Endothelial cell of umbilical vein (primary cell): ENCODE data around the gene ARHGEF1. TPM values are rescaled to one million over a fixed set of nuclear protein-coding genes. Genes with fewer than 3 reads are reported as not detected.

Source experiments
- BruUV-seq: library from RNA; stranded (reverse); fragments of 400-500 nt; replicated peaks from 2 replicates; lab custom pipeline; 2021; lab: Mats Ljungman, UMichigan
- CTCF ChIA-PET: fragments of 300-600, 350-600 bp; sonication (Branson Sonifier 250); formaldehyde crosslinking; loops from one replicate; lab custom pipeline; 2021; ENCODE audit warnings: antibody characterized with exemption, inconsistent platforms; lab: Charles Lee
- POLR2A ChIA-PET: fragments of 300-600, 350-600 bp; sonication (Branson Sonifier 250); formaldehyde crosslinking; loops from one replicate; lab custom pipeline; 2021; ENCODE audit warnings: antibody characterized with exemption, inconsistent platforms; lab: Charles Lee
- DNase-seq: peaks from one replicate; pipeline ENCODE4 v3.0.0-alpha.2; 2011; ENCODE audit warnings: low read depth, low spot score
- FAIRE-seq: peaks from 2 replicates; lab custom pipeline; 2011; peaks lifted over from hg19 to GRCh38; lab: Jason Lieb, UNC
- H2AFZ ChIP-seq: 2 replicates; pipeline ENCODE4 v1.6.0; 2012; ENCODE audit warnings: low read depth, low read length, control low read depth, inconsistent platforms
- H3K27ac ChIP-seq: 2 replicates; pipeline ENCODE4 v1.5.1; 2011; ENCODE audit warnings: low read depth, mild to moderate bottlenecking, control low read depth, low read length, moderate library complexity; ENCODE audit not compliant: insufficient read depth
- H3K27me3 ChIP-seq, 2 experiments: 2 replicates each; pipeline versions ENCODE4 v1.6.0 to v1.6.1; 2011; ENCODE audit warnings: low read length in 2 of 2, mixed read lengths in 1 of 2; ENCODE audit not compliant: control insufficient read depth in 2 of 2, insufficient read depth in 2 of 2
- H3K36me3 ChIP-seq, 2 experiments: 2 replicates in 1 of 2; 3 replicates in 1 of 2; pipeline ENCODE4 v1.5.1; 2011; ENCODE audit warnings: low read length in 2 of 2, mild to moderate bottlenecking in 1 of 2, moderate library complexity in 1 of 2; ENCODE audit not compliant: control insufficient read depth in 2 of 2, insufficient read depth in 2 of 2; ENCODE audit errors: extremely low read depth in 1 of 2
- H3K4me1 ChIP-seq: 3 replicates; pipeline ENCODE4 v1.5.1; 2011; ENCODE audit warnings: mild to moderate bottlenecking, low read length; ENCODE audit not compliant: control insufficient read depth, insufficient read depth; ENCODE audit errors: extremely low read depth
- H3K4me2 ChIP-seq: 2 replicates; pipeline ENCODE4 v1.6.1; 2011; ENCODE audit warnings: low read length, control low read depth, mixed read lengths; ENCODE audit not compliant: insufficient read depth
- H3K4me3 ChIP-seq, 3 experiments: fragments of 200-600 bp in 1 of 3; sonication (generic), shearing (Covaris generic) in 1 of 3; replicated peaks in 1 of 3; 2 replicates each; pipeline ENCODE4 v1.5.1; 2011 to 2016; ENCODE audit warnings: control low read depth in 3 of 3, low read length in 3 of 3, mild to moderate bottlenecking in 2 of 3, inconsistent platforms in 1 of 3, low read depth in 1 of 3, moderate library complexity in 1 of 3; ENCODE audit not compliant: insufficient read depth in 1 of 3
- H3K79me2 ChIP-seq: 2 replicates; pipeline ENCODE4 v1.6.0; 2012; ENCODE audit warnings: low read length, inconsistent platforms; ENCODE audit not compliant: control insufficient read depth, insufficient read depth
- H3K9ac ChIP-seq: replicated peaks from 2 replicates; pipeline ENCODE3; 2011; ENCODE audit warnings: low read length, control low read depth; ENCODE audit not compliant: insufficient read depth; ENCODE audit errors: extremely low read depth
- H3K9me1 ChIP-seq: replicated peaks from 3 replicates; pipeline ENCODE4 v1.6.0; 2011; ENCODE audit warnings: mild to moderate bottlenecking, low read length; ENCODE audit not compliant: control insufficient read depth, insufficient read depth; ENCODE audit errors: extremely low read depth
- H3K9me3 ChIP-seq: replicated peaks from 2 replicates; pipeline ENCODE4 v1.5.1; 2012; ENCODE audit warnings: low read length, inconsistent platforms; ENCODE audit not compliant: control insufficient read depth, insufficient read depth
- H4K20me1 ChIP-seq: replicated peaks from 2 replicates; pipeline ENCODE3; 2011; ENCODE audit warnings: mild to moderate bottlenecking, low read length; ENCODE audit not compliant: control insufficient read depth, insufficient read depth; ENCODE audit errors: extremely low read depth
- CTCF ChIP-seq, 2 donors: IDR thresholded peaks; 1 replicate in 1 of 2; 2 replicates in 1 of 2; pipeline ENCODE4 v1.5.1; 2011; ENCODE audit warnings: low read length in 2 of 2, mild to moderate bottlenecking in 2 of 2, moderate library complexity in 2 of 2, control low read depth in 1 of 2, inconsistent platforms in 1 of 2, low read depth in 1 of 2; ENCODE audit not compliant: insufficient read depth in 1 of 2; ENCODE audit errors: extremely low read depth in 1 of 2
- EZH2 ChIP-seq: IDR thresholded peaks from 2 replicates; pipeline ENCODE4 v1.6.1; 2012; ENCODE audit warnings: borderline replicate concordance, low read depth, mild to moderate bottlenecking, moderate library complexity, low read length, inconsistent platforms; ENCODE audit not compliant: severe bottlenecking
- FOS ChIP-seq: IDR thresholded peaks from 2 replicates; pipeline ENCODE4 v1.6.1; 2011; ENCODE audit warnings: mild to moderate bottlenecking, low read length, moderate library complexity, borderline replicate concordance; ENCODE audit not compliant: insufficient read depth
- GATA2 ChIP-seq: IDR thresholded peaks from 2 replicates; pipeline ENCODE4 v1.7.0; 2011; ENCODE audit warnings: low read depth, mild to moderate bottlenecking, moderate library complexity, mixed read lengths, low read length; ENCODE audit not compliant: insufficient read length, insufficient read depth
- JUN ChIP-seq: IDR thresholded peaks from 2 replicates; pipeline ENCODE4 v1.6.1; 2011; ENCODE audit warnings: borderline replicate concordance, low read depth; ENCODE audit not compliant: insufficient read length, insufficient read depth
- MAX ChIP-seq: IDR thresholded peaks from 2 replicates; pipeline ENCODE4 v1.6.1; 2011; ENCODE audit not compliant: insufficient read depth, insufficient read length
- MYC ChIP-seq: IDR thresholded peaks from one replicate; pipeline ENCODE4 v1.6.1; 2011; ENCODE audit warnings: mild to moderate bottlenecking, low read depth, low read length
- POLR2A ChIP-seq: IDR thresholded peaks from 2 replicates; pipeline ENCODE4 v1.6.1; 2012; ENCODE audit warnings: low read depth, mild to moderate bottlenecking, control low read depth, low read length
- POLR2AphosphoS5 ChIP-seq: IDR thresholded peaks from 2 replicates; pipeline ENCODE4 v1.6.1; 2012; ENCODE audit warnings: low read depth, mild to moderate bottlenecking, control low read depth, low read length, moderate library complexity; ENCODE audit not compliant: insufficient read depth
- dilution Hi-C: fragments of 300-500 bp; cut with MboI; formaldehyde crosslinking; loops from one replicate; pipeline ENCODE4 v1.15.0; 2019; ENCODE audit warnings: low sequenced_read_pairs; ENCODE audit not compliant: extremely low pct_ligation_motif_present
- intact Hi-C: fragments of 100-400 bp; cut with micrococcal nuclease; formaldehyde crosslinking; loops from one replicate; pipeline ENCODE4 v1.10.0; 2022
- polyA plus RNA-seq, 4 experiments: library from polyadenylated mRNA; depleted of rRNA in 3 of 4; stranded (reverse) in 3 of 4; unstranded in 1 of 4; fragments of >200 nt; gene quantifications; 2 replicates each; pipeline versions ENCODE4 v1.2.1 to v1.2.3, GENCODE V29; 2011 to 2012; ENCODE audit warnings: missing spikeins in 1 of 4
- total RNA-seq: library from RNA; stranded (reverse); gene quantifications from 2 replicates; pipeline ENCODE4 v1.2.3, GENCODE V29; 2021

Gene ARHGEF1
- total and polyA plus RNA-seq, 2 donors (not counting 3 experiments of a cell fraction or from before 2014, with no cell fraction given) = 65.4 to 123 TPM

GRCh38 chr19:41930322-41930722 is 47.3 kb downstream of the ARHGEF1 start:
- dilution Hi-C loops (no loop called here), intact Hi-C loops (no loop called here)
- H3K27ac ChIP-seq = no peak overlapping the region
- no peak overlapping the region for H2AFZ ChIP-seq
- no peaks in the 10 kb centered on the region for H3K9me1 ChIP-seq
- H3K4me3 ChIP-seq = no peak overlapping the region
- BruUV-seq = no TSS peak
- no peaks in the 10 kb centered on the region for H3K36me3 ChIP-seq
- H4K20me1 ChIP-seq = no peaks in the 10 kb centered on the region
- FAIRE-seq (no peak), DNase-seq (no peak)
- TF ChIP-seq GATA2 = no peak
- no peak for TF ChIP-seq POLR2AphosphoS5
- TF ChIP-seq FOS = no peak
- H3K4me1 ChIP-seq = no peaks in the 10 kb centered on the region
- peaks cover 70 to 74% of the 10 kb centered on the region in 2 experiments for H3K27me3 ChIP-seq
- no peaks in the 10 kb centered on the region for H3K9me3 ChIP-seq
- ChIA-PET CTCF (interaction anchor here (0.8 kb wide), 1 partner anchor 105 kb away, joined by 3 read pairs; no protein-coding TSS in a partner anchor), POLR2A (no interaction called here)
- no peak overlapping the region for H3K9ac ChIP-seq
- no peaks in the 10 kb centered on the region for H3K79me2 ChIP-seq
- H3K4me2 ChIP-seq = no peak overlapping the region

- no peak overlapping the region for H2AFZ ChIP-seq
- H3K4me3 ChIP-seq = no peak overlapping the region
- no TSS peak for BruUV-seq
- DNase-seq (no peak), FAIRE-seq (no peak)
- H3K9me1 ChIP-seq = no peaks in the 10 kb centered on the region
- H4K20me1 ChIP-seq = no peaks in the 10 kb centered on the region
- dilution Hi-C loops = no loop called here
- H3K9me3 ChIP-seq = no peaks in the 10 kb centered on the region
- TF ChIP-seq MYC (no peak), JUN (no peak), MAX (no peak), POLR2AphosphoS5 (no peak), EZH2 (peak; percentile 32), GATA2 (no peak), FOS (no peak), POLR2A (no peak), CTCF (IDR thresholded peaks at IDR 0.05; ENCODE audit: extremely low read depth in 1 of 2, insufficient read depth in 1 of 2, low read depth in 1 of 2, low read length in 2 of 2) (peak; percentile 37 to 53)
- CTCF ChIA-PET = interaction anchor here (1.0 kb wide), 1 partner anchor 11 kb away, joined by 4 read pairs; no protein-coding TSS in a partner anchor
- peaks cover 70 to 75% of the 10 kb centered on the region in 2 experiments for H3K27me3 ChIP-seq
- POLR2A ChIA-PET = no interaction called here
- no peak overlapping the region for H3K4me2 ChIP-seq
- no peak overlapping the region for H3K27ac ChIP-seq
- no peaks in the 10 kb centered on the region for H3K79me2 ChIP-seq
- no peaks in the 10 kb centered on the region for H3K4me1 ChIP-seq
- intact Hi-C loops = no loop called here
- H3K9ac ChIP-seq = no peak overlapping the region
- no peaks in the 10 kb centered on the region for H3K36me3 ChIP-seq
Observed at GRCh38 chr19:41930926-41931592, 48.1 kb downstream of the ARHGEF1 start.
